ENCODE results near the gene TRAPPC3.

GRCh38 chr1:36125129-36125991 lies 23.9 kb downstream of the TRAPPC3 start, which contains the start of gene COL8A2:
- TF ChIP-seq CTCF (conservative IDR thresholded peaks at IDR 0.05; ENCODE audit: low read depth, low read length), result no peak
- no peak for TF ChIP-seq EZH2 (IDR thresholded peaks at IDR 0.05; ENCODE audit: low read length, unreplicated experiment)
